ENCODE measurements around the gene CAPN13.

Gene CAPN13

DNA sequence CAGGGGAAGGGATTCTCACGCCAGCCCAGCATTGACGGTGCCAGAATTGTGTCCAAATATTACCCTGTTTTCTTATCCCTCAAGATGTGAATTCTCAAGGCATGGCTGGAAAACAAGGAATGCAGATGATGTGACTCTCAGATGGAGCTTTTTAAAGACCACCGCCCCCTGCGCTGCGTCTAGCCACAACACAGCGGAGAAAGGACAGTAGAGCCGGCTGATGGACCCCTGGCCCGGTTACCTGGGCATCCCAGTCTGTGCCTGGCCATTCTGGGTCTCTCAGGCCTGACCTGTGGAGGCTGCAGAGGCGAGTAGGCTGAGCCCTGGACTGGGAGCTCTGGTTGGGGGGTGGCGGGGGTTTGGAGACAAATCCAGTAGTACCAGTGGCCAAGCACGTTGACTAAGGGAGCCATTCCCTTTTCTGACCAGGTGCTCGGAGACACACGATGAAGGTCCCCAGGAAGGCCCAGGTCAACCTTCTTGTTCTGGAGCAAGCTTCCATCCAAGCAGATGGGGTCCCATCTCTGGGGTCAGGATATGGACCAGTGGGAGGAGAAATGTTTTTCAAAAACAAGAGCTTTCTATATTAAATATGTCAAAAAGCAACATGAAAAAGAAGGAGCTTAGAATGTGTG, 5.3 kb downstream of the CAPN13 start:
- TF ChIP-seq, protein P1, sequence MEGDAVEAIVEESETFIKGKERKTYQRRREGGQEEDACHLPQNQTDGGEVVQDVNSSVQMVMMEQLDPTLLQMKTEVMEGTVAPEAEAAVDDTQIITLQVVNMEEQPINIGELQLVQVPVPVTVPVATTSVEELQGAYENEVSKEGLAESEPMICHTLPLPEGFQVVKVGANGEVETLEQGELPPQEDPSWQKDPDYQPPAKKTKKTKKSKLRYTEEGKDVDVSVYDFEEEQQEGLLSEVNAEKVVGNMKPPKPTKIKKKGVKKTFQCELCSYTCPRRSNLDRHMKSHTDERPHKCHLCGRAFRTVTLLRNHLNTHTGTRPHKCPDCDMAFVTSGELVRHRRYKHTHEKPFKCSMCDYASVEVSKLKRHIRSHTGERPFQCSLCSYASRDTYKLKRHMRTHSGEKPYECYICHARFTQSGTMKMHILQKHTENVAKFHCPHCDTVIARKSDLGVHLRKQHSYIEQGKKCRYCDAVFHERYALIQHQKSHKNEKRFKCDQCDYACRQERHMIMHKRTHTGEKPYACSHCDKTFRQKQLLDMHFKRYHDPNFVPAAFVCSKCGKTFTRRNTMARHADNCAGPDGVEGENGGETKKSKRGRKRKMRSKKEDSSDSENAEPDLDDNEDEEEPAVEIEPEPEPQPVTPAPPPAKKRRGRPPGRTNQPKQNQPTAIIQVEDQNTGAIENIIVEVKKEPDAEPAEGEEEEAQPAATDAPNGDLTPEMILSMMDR (IDR thresholded peaks at IDR 0.05; ENCODE audit: extremely low read depth, missing control alignments): no peak
- DNase-seq (ENCODE audit: low spot score): no peak

DNA sequence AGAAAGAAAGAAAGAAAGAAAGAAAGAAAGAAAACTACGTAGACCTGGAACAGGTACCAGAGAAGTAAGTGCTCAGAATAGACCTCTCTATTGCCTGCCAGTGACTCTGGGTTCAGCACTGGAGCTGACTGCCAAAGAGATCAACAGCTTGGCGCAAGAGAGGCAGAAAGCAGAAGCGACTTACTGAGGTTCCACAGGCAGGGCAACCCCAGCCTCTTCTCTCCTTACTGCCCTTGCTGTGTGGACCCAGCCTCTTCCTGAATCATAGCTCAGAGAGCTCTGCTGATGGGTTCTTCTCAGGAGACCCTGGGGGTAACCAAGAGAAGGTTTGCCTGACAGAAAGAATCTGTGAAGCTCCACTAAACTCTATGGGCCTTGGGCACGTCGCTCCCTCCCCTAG, 7.1 kb downstream of the CAPN13 start:
- no peak for DNase-seq (ENCODE audit: low spot score)
- TF ChIP-seq, protein P1 (IDR thresholded peaks at IDR 0.05; ENCODE audit: extremely low read depth, missing control alignments): no peak

DNA sequence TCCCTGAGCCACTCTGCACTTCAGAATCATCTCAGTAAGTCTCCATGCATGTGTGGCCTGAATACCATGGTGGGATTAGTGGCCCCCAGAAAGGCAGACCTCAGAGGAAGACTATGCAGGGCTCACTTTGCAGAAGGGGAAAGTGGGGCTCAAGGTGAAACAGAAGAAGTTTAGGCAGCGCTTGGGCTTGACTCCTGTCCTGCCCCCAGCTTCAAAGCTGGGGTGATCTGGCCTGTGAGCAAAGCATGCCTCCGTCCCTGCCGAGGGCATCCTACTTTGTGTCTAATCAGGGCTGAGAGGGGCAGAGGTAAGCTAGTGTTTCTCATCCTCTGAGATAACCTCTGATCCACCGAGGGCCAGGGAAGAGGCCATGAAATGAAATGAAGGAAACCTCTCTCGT, 7.9 kb downstream of the CAPN13 start:
- TF ChIP-seq, protein P1 (IDR thresholded peaks at IDR 0.05; ENCODE audit: extremely low read depth, missing control alignments): no peak
- no peak for DNase-seq (ENCODE audit: low spot score)

DNA sequence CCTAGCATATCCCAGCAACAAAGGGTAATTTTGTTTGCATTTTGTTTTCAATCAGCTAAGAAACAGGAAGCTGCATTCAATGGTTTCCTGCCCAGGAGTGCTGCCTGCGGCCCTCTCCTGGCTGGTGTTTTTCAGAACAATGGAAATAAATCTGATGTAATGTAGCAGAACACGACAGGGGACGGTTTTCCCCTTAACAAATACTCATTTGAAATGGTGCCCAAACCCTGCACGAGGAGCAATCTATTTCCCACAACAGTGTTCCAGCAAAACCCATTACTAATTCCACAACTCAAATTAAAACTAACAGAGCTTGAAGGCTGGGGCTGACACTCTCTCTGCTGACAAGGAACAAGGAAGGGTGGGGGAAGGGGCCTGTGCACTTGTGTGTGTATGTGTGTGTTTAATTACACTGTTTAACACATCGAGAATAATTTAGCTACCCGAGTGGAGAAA, 8.7 kb downstream of the CAPN13 start:
- DNase-seq (ENCODE audit: low spot score): no peak
- TF ChIP-seq, protein P1 (IDR thresholded peaks at IDR 0.05; ENCODE audit: extremely low read depth, missing control alignments): no peak

DNA sequence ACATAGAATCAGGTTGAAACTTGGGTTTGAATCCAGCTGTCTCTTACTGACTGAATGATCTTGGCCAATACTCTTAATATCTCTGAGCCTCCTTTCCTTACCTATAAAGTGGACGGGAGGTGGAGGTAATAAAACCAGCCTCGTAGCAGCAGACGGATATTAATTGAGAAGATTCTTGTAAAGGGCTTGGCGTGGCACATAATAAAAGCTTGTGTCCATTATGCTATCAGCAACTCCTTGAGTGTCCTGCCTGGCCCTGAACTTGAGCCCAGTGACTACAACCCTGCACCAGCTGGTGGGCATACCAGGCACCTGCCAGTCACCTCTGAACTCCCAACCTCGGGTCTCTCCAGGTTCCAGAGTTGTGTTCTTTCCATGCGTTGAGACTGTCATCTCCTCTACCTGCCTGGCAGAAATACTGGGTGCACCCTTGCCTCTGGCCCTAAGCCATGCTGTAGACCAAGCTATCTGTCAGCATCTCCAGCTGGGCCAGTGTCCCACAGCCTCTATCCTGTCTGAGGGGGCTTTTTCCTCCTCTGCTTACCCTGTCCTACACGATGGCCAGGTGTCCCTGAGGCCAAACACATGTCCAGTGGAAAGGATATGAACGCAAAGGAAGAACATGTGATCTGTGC, 9.7 kb downstream of the CAPN13 start:
- TF ChIP-seq, protein P1 (IDR thresholded peaks at IDR 0.05; ENCODE audit: extremely low read depth, missing control alignments): no peak
- no peak for DNase-seq (ENCODE audit: low spot score)

DNA sequence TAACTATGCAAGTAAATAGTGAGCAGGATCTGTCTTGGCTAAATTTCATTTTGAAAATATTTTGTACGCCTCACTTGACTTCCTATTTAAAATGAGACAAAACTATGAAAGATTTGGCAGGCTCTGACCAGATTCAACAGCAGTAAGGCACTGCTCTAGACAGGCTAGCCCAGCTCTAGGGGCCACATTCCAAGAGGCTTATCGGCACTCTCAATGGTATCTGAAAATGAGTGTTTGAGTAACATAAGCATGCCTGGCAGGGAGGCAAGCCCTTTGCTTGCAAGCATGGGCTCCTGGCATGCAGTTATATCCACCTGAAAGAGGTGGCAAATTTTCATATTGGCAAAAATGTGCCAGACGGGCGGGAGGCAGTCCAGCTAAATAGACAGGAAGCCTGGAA, 10.5 kb downstream of the CAPN13 start:
- TF ChIP-seq, protein P1 (IDR thresholded peaks at IDR 0.05; ENCODE audit: extremely low read depth, missing control alignments): no peak
- DNase-seq (ENCODE audit: low spot score): no peak

DNA sequence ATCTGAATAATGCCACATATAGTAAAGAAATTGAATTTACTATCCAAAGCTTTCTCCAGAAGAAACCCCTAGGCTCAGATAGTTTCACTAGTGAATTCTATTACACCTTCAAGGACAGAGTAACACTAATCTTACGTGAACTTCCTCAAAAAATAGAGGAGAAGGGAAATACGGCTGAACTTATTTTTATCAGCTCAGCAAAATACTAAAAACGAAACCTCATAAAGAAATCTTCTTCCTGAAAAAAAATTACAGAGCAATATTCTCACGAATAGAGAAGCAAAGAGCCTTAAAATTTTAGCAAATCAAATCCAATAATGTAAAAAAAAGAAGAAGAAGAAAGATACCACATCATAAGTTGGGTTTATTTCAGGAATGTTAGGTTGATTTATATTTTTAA, 14.7 kb downstream of the CAPN13 start:
- DNase-seq (ENCODE audit: low spot score): no peak
- TF ChIP-seq, protein P1 (IDR thresholded peaks at IDR 0.05; ENCODE audit: extremely low read depth, missing control alignments): no peak

Measured in GM20000 (cell line).